Cardiac fibroblast (primary cell): Measurements from ENCODE around the gene SP140.
A peak's percentile ranks its signal among the peaks of the same experiment; 100 is the strongest.

ENCODE experiments used
- DNase-seq, 2 donors: peaks; one replicate each; pipeline versions ENCODE4 v3.0.0 to v3.0.0-alpha.2; 2010; ENCODE audit warnings: low read depth in 2 of 2
- H3K4me3 ChIP-seq, 2 donors: replicated peaks in 1 of 2; 1 replicate in 1 of 2; 2 replicates in 1 of 2; pipeline ENCODE4 v1.5.1; 2011; ENCODE audit warnings: low read depth in 2 of 2, low read length in 2 of 2, mild to moderate bottlenecking in 2 of 2, moderate library complexity in 1 of 2
- TF ChIP-seq, protein P1 (sequence below): IDR thresholded peaks from one replicate; pipeline ENCODE4 v1.5.1; 2011; ENCODE audit warnings: low read depth, mild to moderate bottlenecking, low read length, inconsistent platforms

The SP140 gene

DNA sequence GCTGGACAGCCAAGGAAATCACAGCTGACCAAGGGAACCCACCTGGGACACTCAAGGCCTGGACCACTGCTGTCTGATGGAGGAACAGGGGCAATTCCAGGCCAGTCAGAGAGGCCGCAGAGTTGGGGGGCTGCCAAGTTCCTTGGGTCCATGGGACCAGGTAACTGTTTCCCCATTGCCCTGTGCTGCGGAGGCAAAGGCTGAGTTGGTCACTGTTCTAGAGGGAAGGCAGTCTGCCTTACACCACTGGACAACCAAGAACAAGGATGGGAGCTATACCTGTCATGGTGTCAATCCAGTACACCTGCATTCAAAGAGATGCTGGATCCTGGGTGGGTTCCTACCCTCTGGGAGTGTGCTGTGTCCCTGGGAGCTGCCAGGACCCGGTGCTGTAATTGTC is 91.8 kb downstream of the SP140 start:
- no peak overlapping the region for H3K4me3 ChIP-seq
- DNase-seq, result no peak
- TF ChIP-seq, protein P1, sequence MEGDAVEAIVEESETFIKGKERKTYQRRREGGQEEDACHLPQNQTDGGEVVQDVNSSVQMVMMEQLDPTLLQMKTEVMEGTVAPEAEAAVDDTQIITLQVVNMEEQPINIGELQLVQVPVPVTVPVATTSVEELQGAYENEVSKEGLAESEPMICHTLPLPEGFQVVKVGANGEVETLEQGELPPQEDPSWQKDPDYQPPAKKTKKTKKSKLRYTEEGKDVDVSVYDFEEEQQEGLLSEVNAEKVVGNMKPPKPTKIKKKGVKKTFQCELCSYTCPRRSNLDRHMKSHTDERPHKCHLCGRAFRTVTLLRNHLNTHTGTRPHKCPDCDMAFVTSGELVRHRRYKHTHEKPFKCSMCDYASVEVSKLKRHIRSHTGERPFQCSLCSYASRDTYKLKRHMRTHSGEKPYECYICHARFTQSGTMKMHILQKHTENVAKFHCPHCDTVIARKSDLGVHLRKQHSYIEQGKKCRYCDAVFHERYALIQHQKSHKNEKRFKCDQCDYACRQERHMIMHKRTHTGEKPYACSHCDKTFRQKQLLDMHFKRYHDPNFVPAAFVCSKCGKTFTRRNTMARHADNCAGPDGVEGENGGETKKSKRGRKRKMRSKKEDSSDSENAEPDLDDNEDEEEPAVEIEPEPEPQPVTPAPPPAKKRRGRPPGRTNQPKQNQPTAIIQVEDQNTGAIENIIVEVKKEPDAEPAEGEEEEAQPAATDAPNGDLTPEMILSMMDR, result no peak

DNA sequence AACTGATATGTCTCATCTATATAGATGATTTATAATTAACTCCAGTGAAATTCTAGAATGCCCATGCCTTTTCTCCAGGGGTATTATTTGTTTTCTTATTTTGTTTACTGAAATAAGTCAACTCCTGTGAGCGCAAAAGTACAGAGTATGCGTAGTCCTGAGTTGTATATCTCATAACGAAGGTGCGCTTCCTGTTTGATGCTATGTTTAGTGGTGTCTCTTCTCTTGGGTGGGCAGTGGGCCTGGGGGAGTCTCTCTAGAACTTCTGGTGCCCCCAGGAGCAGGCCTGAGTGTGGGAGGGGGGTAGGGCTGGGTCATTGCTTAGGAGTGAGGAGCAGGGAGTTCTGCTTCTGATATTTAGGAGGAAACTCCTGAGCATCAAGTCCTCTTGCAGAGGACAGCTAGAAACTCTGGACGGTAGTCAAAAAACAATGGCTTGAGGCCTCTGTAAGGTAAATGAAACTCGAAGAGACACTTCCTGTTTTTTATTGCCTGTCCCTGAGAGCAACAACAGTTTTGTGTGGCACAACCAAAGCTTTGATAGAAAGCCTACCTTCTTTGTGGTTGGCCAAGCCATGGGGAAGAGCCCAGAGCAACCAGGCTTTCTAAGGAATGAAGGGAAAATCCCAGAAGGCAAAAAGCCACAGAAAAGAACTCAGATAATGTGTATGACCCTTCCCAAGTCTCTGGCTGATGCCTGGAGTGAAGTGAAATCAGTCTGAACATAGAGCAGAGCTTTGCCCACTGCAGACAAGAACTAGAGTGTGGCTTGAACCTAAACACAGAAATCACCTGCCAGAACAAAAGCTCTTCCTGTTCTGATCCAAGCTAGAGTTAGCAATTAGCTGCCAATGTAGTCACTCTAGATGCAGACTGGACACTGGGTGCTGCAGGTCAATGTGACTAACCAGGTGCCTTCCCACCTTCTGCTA is 92.9 kb downstream of the SP140 start:
- DNase-seq, result no peak
- H3K4me3 ChIP-seq, result no peak overlapping the region
- TF ChIP-seq, protein P1, result no peak

DNA sequence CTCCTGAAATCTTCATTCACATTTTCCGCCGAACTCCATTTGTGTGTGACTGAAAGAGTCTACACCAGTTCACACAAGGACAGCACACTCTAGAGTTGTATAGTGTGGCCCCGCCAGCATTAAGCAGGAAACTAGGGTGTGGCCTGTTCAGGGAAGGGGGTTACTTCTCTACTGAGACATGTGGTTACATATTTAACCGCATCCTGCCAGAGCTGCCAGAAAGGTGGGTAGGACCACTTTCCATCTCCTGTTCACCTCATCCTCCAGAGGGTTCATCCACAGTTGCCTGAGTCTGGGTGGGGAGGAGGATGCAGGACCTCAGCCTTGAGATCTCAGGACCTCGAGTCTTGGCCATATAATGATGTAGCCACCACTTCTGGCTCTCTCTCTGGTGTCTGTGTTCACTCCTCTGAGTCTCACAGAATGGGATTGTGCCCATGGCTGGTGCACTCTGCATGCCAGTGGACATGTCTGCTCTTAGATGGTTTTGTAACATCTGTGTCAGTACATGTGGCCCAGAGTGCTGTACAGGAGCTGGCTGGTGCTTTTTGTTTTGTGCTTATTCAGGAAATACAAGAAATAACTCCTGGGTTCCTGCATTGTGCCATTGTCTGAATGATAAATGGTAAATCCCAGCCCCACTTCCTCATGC is 93.8 kb downstream of the SP140 start:
- TF ChIP-seq, protein P1, result no peak
- no peak overlapping the region for H3K4me3 ChIP-seq
- DNase-seq, result no peak

DNA sequence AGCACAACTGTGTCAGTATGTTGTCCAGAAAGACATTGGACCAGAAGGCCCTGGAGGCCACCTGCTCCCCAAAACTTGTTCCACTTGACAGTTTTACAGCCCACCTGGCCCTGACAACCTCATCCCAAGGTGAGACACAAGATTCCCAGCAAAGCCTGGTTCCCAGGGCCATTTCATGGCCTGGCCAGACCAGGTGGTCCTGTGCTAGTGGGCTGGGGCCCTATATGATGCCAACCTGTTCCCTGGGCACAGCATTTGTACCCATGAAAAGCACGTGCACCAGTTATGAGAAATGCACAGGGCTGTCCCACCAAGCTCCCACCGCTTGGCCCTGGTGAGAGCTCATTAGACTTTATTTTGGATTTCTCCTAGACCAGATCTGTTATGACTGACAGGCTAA is 95.5 kb downstream of the SP140 start:
- DNase-seq, result no peak
- TF ChIP-seq, protein P1, result no peak
- H3K4me3 ChIP-seq, result no peak overlapping the region

DNA sequence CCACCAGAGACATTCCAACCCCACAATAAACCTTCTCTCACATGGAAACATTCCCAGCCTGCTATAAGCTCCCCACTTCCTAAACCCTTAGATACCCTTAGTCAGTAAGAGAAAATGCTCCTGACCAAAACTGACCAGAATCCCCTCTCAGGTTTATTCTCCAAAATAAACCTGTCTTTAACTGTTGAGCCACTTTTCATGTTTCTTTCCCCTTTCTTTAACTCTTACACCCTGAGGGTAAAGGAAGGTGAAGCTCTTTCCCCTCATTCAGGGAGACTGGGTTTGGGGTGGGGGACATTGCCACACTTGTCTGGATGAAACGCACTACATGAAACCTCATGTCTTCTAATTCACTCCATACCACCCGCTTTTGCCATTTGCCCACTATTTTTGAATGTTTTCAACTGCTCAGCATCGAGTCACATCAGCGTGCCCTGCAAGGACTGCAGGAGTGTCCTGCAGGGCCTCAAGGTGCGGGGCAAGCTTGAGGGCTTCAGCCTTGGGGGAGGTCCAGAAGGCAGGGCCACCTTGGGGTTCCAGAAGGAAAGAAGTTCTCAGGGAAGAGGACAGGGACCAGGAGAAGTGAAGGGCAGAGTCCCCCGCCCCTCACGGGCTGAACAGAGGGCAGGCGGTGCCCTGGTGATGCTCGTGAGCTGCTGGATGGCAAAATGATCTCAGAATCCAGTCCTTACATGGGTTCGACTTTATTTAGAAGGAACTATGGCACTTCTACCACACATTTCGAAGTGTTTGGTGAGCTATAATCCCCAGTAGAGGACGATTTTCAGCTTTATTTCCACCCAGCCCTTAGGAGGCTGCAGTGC is 97.2 kb downstream of the SP140 start:
- TF ChIP-seq, protein P1, result no peak
- DNase-seq, result no peak
- H3K4me3 ChIP-seq, result no peak overlapping the region

DNA sequence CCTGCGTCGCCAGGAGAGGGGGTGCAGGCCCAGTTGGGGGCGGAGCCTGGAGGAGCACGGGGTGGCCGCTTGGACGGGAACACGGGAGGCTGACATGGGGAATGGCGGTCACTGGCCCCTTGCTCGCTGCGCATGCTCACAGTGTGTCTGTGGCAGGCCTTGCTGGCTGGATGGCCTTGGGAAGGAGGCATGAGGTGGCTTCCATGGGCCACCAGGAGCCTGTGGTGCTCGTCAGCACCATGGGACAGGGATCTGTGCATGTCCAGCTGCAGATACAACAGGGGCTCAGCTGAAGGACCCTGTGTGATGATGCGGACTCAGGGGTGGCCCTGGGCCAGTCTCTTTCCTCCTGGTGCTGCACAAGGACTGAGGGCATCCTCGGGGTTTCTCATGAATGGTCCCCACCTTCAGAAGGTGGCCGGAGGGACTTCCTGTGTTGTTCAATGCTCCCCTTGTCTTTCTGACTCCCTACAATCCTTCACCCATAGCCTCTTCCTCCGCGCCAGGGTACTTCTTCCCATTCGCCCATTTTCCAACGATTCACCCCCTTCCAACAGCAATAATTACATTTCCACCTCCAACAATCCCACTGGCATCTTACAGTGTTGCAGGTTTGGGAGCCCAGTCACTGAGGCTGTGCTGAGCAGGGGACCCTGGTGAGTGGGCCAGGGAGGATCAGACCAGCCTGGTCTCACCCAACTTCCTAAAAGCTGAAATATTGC is 98.0 kb downstream of the SP140 start:
- no peak for DNase-seq
- H3K4me3 ChIP-seq, result no peak overlapping the region
- TF ChIP-seq, protein P1, result peak; percentile 44
